GM19372 (cell line): ENCODE results near the gene LRPPRC.
"Not testable (repeated sequence)": the region's sequence is repeated elsewhere in the genome, so short reads cannot be mapped to it uniquely, and the experiment has no call there.

Experiments
- ATAC-seq: cut with Tn5 transposase; IDR thresholded peaks from one replicate; pipeline ENCODE4 v1.9.1; 2021; ENCODE audit warnings: mild to moderate bottlenecking, low read depth, moderate library complexity; ENCODE audit not compliant: unreplicated experiment

LRPPRC gene

DNA sequence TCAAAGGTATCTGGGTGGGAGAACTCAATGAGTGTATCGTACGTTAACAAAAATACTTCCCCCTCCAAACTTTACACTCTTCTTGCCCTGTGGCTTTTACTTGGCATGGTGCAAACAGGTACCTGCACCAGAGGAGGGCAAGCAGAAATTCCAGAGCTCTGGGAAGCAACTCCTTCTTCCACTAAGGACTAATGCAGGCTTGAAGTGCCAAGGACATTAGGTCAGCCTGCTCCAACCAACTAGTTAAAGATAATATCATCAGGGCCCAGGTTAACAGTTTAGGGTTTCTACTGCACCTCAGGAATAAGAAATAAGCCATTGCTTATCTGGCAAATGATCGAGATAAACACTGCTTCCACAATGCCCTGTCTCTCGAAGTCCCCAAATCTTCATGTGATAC, 70.4 kb downstream of the LRPPRC start:
- ATAC-seq: no peak

DNA sequence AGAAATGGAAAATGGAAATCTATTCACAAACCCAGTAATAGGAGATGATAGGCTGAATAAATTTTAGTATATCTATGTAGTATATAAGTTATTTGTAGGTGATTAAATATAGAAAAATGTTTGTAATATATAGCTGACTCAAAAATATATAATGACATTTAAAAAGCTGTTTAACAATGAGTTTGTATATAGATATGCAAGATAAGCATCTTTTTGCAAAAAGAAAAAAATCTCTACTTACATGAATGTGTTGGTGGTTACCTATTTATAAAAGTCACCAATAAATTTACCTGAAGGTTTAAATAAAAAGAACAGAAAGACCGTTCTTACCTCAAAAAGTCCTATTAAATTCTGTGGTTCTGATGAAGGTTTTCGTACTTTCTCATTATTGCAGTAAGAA, 71.3 kb downstream of the LRPPRC start:
- no peak for ATAC-seq

DNA sequence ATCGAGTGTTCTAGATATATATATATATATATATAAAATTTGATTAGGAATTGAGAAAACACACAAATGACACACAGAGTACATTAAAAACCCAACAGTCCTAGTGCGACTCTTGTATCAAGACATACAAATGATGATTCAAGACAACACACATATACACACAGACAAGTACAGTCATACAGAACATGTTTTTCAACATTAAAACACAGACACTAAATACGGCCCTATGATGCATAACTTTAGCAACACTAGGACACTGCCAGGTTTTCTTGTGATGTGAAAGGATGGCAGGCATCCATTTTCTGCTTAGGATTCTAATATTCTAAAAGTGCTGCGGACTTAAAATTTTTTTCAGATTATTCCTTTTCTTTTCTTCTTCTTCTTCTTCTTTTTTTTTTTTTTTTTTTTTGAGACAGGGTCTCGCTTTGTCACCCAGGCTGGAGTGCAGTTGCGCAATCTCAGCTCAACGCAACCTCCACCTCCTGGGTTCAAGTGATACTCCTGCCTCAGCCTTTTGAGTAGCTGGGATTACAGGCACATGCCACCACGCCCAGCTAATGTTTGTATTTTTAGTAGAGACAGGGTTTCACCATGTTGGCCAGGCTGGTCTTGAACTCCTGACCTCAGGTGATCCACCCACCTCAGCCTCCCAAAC, 84.5 kb downstream of the LRPPRC start:
- ATAC-seq: not testable (repeated sequence)

DNA sequence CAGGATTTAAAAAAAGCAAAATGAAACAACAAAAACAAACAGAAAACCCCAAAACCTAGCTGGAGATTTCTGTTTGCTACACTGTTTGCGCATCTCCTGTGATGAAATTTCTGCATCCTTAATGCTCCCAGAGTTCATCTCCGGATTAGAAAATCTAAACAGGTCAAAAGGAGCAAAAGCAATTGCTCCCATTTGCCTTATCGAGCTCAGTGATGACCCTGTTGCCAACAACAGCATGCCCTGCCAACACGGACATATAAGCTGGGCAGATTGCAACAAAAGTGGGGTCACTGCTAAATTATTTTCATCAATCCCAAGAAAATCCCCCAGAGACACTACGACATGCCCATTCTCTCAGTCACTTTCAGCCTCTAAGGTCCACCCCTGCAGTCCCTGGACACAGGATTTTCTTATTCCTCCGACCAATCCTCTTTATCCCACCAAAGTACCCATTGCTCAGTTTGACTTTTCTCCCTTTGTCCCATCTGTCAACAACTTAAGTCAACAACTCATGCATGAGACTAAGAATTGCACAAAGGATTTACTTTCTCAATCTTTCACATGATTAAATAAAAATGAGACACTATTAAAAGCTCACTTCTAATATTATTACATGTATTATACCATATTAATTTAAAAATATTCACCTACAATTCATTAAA, 89.2 kb downstream of the LRPPRC start:
- ATAC-seq: no peak

DNA sequence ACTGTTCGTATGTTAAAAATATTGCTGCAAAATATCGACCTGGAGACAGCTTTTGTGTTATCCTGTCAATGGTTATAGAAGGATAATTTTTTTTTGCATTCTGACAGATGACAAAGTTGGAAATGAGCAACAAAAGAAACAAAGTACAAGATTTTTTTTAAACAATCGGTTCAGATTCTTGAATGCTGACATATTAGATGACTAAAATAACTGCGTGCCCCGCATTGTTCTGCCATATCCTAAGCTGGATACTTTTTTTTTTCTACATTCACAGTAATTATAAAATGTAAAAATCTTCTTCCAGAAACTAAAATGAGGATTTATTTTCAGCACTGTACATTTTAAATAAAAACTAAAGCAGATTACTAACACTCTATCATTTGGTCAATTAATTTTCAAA, 89.9 kb downstream of the LRPPRC start:
- ATAC-seq: no peak

DNA sequence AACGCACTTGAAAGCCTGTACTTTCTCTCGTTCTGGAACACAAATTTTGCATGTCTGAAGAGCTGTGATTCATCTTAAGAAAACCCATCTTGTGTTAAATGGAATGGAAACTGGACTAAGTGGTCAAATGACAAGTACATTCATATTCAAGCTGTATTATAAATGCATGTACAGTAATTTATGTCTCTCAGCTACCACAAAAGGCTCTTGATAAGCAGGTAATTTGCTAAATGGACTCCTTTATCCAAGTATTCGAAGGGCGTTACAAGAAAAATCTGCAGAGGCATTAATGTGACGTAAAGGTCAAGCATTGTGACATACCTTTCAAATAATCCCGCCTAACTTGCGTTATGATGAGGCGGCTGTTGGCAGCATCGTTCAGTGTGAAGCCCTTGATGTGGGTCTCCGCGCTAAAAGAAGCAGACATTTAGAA, 90.4 kb downstream of the LRPPRC start:
- ATAC-seq: no peak

DNA sequence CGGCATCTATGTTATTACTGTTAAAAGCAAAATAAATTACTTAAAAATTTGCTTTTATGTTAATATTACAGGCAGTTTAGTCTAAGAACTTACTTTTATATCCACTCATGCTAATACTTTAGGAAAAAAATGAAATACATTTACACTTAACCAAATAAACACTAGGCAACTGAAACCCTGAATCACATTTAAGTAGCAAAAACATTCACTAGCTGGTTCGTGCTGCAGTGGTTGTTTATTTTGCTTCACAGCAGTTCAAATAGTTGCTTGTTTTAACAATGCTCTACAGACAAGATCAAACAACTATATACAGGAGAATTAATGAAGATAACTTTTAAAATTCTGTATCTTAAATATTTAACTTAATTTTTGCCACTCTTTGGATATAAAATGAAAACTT, 96.2 kb downstream of the LRPPRC start:
- no peak for ATAC-seq

DNA sequence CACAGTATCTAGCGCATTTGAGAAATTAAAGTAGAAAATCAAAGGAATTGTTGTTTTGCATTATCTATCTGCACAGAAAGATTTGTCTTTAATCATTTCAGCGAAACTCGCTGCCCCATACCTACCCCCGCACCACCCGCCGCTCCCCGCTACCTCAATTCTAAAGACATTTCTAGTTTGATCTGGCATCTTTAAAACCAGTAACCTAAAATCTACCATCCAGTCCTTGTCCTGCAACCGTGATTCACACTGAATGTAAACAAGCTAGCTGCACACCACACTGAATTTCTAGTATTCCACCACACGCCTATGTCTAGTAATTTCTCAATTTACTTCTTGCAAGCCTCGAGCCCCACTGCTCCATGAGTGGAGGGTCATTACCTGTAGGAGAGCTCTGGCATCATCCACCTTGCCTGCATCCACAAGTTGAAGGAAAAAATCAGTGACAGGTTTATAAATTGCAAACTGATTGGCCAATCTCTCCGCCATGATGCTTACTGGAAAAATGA, 96.9 kb downstream of the LRPPRC start:
- no peak for ATAC-seq

DNA sequence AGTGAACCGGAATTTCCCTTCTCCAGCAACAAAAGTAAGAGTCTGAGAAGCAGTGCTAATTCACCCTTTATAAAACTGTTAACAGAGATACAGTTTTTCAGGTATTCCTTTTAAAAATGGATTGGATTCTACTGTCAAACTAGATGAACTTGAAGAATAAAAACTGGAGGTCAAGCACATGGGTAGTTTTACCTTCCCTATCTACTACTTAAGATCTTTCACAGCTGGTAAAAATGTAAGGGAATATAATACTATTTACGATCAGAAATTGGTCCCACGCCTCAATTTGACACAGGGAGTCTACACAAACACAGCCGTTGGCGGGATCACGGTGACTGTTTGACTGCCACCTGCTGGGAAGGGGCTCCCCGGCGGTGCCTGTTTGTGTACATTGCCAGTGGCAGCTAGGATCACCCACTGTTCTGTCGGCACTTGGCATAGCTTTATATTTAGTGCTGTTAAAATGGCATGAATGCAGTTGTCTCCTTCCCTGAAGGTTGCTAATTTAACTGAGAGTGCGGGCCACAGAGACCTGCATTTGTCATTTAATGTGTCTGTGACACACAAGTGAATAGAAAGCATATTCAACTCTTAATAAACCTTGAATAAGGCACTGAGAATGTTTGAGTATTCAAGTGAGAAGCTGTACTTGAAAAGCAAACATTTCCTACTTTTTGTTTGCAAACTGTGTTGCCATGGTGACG, 97.5 kb downstream of the LRPPRC start:
- no peak for ATAC-seq

DNA sequence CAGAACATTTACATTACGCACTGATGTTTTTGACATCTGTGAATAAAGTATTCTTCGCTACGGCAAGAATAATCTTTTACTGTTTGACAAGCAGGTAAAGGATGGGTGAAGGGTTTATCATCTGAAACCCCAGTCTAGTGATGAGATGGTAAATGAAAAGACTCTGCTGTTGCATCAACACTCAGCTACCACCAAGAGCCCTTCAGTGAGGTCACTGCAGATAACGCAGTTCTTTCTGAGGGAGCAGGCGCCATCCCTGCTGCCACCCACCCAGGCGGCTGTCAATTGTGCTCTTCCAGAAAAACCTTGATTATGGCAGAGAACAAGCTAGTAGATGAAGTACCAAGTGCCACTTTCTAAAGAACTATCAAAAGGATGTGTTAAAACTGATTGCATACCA, 98.3 kb downstream of the LRPPRC start:
- no peak for ATAC-seq

DNA sequence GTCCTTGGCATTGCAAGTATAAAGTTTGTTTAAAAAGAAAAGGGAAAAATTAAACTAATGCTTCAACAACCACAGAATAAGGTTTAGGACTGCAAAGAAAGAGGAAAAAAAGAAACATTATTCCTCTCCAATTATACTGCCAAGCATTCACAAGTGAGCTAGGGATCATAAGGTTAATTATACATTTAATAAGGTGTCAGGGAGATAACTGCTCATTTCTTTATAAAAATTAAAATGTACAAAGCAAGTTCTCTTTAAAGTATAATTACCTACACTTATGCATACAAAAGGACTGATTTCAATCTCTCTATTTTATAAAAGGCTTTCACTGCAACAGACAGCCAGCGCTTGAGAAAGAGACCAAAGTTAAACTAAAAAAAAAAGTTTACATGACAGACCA, 98.9 kb downstream of the LRPPRC start:
- ATAC-seq: no peak

DNA sequence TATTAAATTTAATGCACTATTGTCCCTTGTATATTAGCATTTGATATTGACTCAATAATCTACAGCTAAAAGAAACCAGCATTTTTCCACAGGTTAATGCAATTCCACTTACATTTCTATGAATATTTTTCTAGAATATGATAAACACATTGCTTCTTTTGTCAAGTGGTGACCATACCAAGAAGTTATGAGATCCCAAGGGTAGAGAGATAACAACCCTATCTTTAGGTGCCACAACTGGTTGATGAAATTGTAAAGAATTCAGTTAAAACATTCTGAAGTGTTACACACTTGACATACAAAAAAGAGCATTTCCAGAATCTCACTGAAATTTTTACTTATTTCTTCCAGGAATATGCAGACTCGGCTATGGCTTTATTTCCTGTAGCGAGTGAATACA, 101.0 kb downstream of the LRPPRC start:
- ATAC-seq: no peak

DNA sequence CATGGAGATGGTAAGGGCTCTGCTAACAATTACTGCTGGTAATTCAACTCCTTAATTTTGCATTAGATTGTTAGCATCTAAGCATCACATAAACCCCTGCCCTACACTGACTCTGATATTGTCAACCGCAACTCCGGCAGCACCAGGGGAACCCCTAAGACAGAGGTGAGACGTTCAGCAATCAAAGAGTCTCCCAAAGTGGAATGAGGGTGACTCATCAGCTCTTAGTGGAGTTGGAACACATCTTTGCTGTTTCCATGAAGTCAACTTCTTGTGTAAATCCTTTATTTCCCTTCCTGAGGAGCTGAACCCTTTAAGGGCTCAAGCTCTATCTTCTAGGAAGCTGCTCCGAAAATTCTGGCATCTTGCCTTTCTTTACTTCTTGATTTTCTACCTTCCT, 104.9 kb downstream of the LRPPRC start:
- no peak for ATAC-seq

DNA sequence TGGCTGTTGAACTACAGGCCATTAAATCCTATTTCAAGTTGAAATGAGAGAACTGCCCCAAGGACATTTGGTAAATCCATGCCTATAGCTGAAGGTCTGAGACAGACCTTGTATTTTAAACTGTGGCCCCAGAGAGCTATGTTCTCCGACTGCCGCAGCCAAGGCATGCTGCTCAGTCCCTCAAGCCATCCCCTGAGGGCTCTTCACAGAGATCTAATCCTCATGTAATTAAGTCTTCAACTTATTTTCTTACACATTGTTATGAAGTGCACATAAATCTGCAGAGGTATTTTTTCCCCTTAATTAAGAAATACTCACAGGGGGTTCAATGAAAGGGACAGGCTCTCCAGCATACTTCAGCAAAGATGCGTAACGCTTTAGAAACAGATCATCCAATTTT, 106.4 kb downstream of the LRPPRC start:
- ATAC-seq: no peak

DNA sequence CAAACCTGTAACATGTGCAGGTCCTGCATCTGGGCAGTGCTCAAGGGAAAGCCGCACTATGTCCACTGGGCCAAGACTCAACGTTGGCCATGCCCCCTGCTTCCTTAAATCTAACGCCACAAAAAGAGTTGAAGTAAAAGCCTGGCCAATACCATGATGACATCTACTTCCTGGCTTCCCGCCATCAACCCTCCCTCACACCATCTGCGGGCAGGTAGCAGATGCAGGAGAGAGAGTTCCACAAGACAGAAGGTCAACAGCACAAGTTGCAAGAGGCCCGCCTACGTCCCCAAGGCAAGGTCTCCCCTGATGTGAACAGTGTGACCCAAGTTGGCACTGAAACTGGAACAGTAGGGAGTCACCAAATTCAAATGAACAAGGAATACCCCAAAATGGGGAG, 108.6 kb downstream of the LRPPRC start:
- ATAC-seq: no peak

DNA sequence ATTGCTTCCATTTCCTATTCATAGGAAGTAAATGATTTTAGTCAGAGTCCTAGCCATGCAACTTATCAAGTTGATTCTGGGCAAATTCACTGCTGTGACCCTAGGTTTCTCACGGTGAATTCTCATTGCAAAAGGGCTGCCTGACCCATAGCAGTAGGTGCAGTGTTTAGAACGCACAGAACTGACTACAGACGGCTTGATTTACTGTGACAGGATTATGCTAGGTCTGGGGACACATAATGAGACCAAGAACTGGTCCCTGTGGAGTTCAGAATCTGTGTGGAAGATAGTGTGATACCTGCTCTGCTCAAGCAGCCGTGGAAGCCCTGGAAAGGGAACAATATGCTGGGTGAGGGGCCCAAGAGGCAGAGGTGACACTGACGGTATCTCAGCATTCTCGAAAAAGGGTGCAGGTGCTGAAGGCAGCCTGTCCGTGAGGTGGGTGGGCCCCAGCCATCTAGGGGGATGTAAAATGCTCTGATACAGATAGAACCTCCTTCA, 110.6 kb downstream of the LRPPRC start:
- no peak for ATAC-seq

DNA sequence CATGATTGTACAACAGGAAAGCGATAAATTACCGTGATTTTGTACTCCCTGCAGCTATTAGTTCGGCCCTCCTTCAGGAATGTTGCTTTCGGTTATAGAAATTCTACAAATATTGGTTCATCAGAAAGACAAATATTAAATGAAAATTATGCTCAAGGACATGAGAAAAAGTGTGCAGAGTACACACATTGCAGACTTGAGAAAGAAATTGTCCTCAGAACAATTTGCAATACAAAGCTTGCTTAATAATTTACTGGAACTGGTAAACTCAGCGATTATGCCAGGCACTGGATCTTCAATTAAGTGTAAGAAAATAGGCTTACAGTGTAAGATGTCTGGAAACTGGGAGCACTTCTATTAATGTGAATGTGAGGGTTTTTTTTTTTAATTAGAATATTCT, 111.1 kb downstream of the LRPPRC start:
- ATAC-seq: no peak

DNA sequence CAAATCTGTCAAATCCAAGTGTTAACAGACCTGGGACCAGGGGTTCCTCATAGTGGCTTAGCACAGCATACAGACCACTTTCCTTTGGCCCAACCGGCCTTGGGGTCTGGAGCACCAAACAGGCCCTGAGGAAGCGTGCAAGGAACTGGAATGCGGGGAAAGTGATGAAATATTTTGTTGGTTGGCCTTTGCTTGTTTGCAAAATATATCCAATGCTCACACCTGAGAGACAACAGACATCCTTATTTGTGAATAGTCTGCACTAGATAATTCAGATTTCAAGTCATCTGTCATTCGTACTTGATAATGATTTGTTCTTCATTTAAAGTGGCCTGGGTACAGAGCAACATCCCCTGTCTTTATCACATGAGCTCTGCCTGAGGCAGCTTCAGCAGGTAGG, 113.5 kb downstream of the LRPPRC start:
- ATAC-seq: no peak

DNA sequence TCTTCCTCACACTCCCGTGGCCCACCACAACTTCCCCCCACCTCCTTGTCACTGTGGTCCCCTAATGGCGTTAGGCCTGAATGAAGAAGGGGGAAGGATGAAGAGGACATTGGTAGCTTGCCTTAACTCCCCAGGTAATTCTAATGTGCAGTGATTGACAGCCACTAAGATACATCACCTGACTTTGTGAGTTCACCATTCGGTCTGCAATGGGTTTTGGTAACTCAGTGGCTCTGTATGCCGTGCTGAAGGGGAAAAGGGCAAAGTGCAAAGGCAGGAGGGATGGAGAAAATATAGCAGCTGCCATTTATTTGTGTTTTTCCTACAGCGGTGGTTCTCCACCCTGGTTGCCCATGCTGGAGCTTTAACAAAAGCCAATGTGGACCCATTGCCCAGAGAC, 114.8 kb downstream of the LRPPRC start:
- no peak for ATAC-seq

DNA sequence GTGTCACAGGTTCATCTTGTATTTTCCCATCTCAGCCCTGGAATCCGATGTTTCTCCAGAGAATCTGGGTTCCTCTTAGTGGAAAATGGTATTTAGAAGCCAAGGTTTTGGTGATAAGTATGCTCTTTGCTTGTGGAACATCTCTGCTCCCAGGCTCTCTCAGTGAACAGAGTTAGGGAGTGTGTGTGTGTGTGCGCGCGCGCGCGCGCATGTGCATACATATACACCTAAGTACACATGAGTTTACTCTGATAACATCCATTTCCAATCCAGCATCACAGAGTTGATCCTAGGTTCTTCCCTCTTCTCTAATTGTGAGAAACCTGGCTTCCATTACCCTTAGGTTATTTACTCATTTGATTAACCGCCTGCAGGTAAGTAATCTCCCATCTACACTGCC, 115.3 kb downstream of the LRPPRC start:
- no peak for ATAC-seq

DNA sequence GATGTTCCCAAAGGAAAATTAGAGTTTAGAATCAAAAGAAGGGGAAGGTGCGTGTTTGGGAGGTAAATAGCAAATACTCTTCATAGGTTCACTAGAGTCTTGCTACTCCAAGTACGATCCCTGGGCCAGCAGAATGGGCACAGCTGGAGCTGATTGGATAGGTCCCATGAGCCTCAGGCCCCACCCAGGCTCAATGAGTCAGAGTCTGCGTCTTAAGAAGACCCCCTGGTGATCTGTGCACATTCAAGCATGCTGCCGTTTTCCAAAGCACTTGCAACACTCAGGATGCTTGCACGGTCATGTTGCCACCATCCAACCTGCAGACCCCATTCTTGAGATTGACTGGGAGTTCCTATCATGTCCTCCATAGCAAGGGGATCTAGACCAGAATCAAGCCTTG, 116.5 kb downstream of the LRPPRC start:
- ATAC-seq: no peak
